K562 (cell line): ENCODE results near the gene CNOT1. TPM values are rescaled to one million over a fixed set of nuclear protein-coding genes. Genes with fewer than 3 reads are reported as not detected.

Source experiments
- AFF4 ChIP-seq: sonication (generic); formaldehyde crosslinking; IDR thresholded peaks from 2 replicates; pipeline ENCODE4 v1.8.0; 2023; ENCODE audit warnings: mild to moderate bottlenecking, missing genetic modification reagents
- BMI1 ChIP-seq: fragments of 150-350 bp; IDR thresholded peaks from 2 replicates; pipeline ENCODE4 v1.6.1; 2014; ENCODE audit warnings: low read length
- CBX3 ChIP-seq, 2 experiments: IDR thresholded peaks; 1 replicate in 1 of 2; 2 replicates in 1 of 2; pipeline ENCODE4 v1.6.1; 2012; ENCODE audit warnings: inconsistent platforms in 2 of 2, low read length in 2 of 2, borderline replicate concordance in 1 of 2, control low read depth in 1 of 2
- EHMT2 ChIP-seq: fragments of 450-650 bp; IDR thresholded peaks from 2 replicates; pipeline ENCODE4 v1.6.1; 2018; ENCODE audit warnings: antibody characterized with exemption
- LCOR ChIP-seq: sonication (generic); formaldehyde crosslinking; IDR thresholded peaks from 2 replicates; pipeline ENCODE4 v1.8.0; 2022; ENCODE audit warnings: mild to moderate bottlenecking, missing genetic modification reagents
- MAFF ChIP-seq: IDR thresholded peaks from 2 replicates; pipeline ENCODE4 v1.6.1; 2012; ENCODE audit warnings: low read length, improper control_type of control experiment
- NFATC3 ChIP-seq: fragments of 450-650 bp; IDR thresholded peaks from 2 replicates; pipeline ENCODE4 v1.6.1; 2017; ENCODE audit warnings: mild to moderate bottlenecking
- SMAD2 ChIP-seq: fragments of 150-350 bp; IDR thresholded peaks from 2 replicates; pipeline ENCODE4 v1.6.1; 2014; ENCODE audit warnings: low read depth, mild to moderate bottlenecking, low read length
- TBL1XR1 ChIP-seq, 2 experiments: IDR thresholded peaks; 2 replicates each; pipeline ENCODE4 v1.6.1; 2012; ENCODE audit warnings: improper control_type of control experiment in 2 of 2, low read length in 2 of 2, mild to moderate bottlenecking in 1 of 2
- TSHZ1 ChIP-seq: fragments of 250-450 bp; sonication (Bioruptor Pico); IDR thresholded peaks from 2 replicates; pipeline ENCODE4 v1.4.0; 2020; ENCODE audit warnings: mild to moderate bottlenecking, moderate library complexity
- ZNF311 ChIP-seq: fragments of 250-450 bp; sonication (Bioruptor Pico); IDR thresholded peaks from 2 replicates; pipeline ENCODE4 v1.4.0; 2020; ENCODE audit warnings: mild to moderate bottlenecking, moderate library complexity
- ZNF347 ChIP-seq: fragments of 450-650 bp; formaldehyde crosslinking; IDR thresholded peaks from 2 replicates; pipeline ENCODE4 v1.4.0; 2020; ENCODE audit warnings: low read depth, mild to moderate bottlenecking, moderate library complexity
- ZNF407 ChIP-seq: fragments of 450-650 bp; IDR thresholded peaks from 2 replicates; pipeline ENCODE4 v1.6.1; 2016; ENCODE audit warnings: low read depth
- ZNF75A ChIP-seq: fragments of 450-650 bp; formaldehyde crosslinking; IDR thresholded peaks from 2 replicates; pipeline ENCODE4 v1.4.0; 2020; ENCODE audit warnings: mild to moderate bottlenecking
- polyA plus RNA-seq, 8 experiments: library from polyadenylated mRNA; depleted of rRNA in 4 of 8; stranded (reverse) in 5 of 8; unstranded in 3 of 8; fragments of >200 nt; fragmentation: Nextera tagmentation in 2 of 8; fragmentation: Illumina TruSeq in 1 of 8; extraction: Ambion mirVana in 2 of 8; extraction: Trizol in 1 of 8; gene quantifications; 2 replicates each; pipeline versions ENCODE4 v1.2.1 to v1.2.3, GENCODE V29; 2011 to 2014; ENCODE audit warnings: inconsistent platforms in 1 of 8, missing spikeins in 1 of 8
- total RNA-seq, 7 experiments: library from RNA; depleted of rRNA in 6 of 7; stranded (reverse); fragments of >200 nt in 6 of 7; fragmentation: Illumina TruSeq in 2 of 7; extraction: Trizol in 2 of 7; gene quantifications; 2 replicates each; pipeline versions ENCODE4 v1.2.1 to v1.2.3, GENCODE V29; 2011 to 2021; ENCODE audit warnings: low replicate concordance in 1 of 7

Gene CNOT1
- total and polyA plus RNA-seq, 9 of the 15 experiments (the other 6 are each of a cell fraction or from before 2014, with no cell fraction given) = 110 to 270 (median 220) TPM

- TF ChIP-seq ZNF407 = no peak
- no peak for TF ChIP-seq ZNF311 (CRISPR knock-in tag)
- no peak for TF ChIP-seq NFATC3
- no peak for TF ChIP-seq ZNF75A (CRISPR knock-in tag)
- TF ChIP-seq TSHZ1 (CRISPR knock-in tag) = no peak
- TF ChIP-seq EHMT2 = no peak
- no peak for TF ChIP-seq AFF4 (CRISPR knock-in tag)
- TF ChIP-seq ZNF347 (CRISPR knock-in tag) = no peak
- no peak for TF ChIP-seq SMAD2
- peak; percentile 99 for TF ChIP-seq BMI1
- peak; percentile 94 for TF ChIP-seq MAFF
- TF ChIP-seq LCOR = 0 out of 2 replicates have a peak, but pooled peaks have one; percentile 22
- no peak for TF ChIP-seq TBL1XR1 (IDR thresholded peaks at IDR 0.05; ENCODE audit: low read length in 2 of 2)
- TF ChIP-seq CBX3 (IDR thresholded peaks at IDR 0.05; ENCODE audit: borderline replicate concordance in 1 of 2, low read length in 2 of 2) = no peak
These were observed 134.6 kb downstream of the CNOT1 start (continued) for GRCh38 chr16:58494981-58495520.
